ENCODE results near the gene COL19A1.
"Not testable (repeated sequence)": the region's sequence is repeated elsewhere in the genome, so short reads cannot be mapped to it uniquely, and the experiment has no call there.

Gene COL19A1

DNA sequence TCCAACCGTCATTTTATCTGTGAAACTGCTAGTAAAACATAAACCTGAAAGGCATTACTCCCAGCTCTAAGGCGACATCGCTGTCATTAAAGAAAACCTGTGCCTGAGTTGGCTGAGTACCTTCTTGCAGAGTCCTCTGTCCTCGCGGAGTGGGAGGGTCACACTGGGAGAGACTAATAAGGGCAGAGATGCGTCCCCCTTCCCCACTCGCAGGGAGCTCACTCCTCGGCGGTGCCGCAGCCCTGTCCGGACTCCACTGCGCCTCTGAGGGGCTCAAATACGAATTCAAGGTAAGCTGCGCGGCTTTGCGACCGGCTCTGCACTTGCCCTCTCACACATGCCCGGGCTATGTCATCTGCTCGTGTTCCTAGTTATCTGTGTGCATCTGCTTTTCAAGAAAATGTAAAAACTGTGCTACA is at the start of gene COL19A1:
Gene COL19A1, plus strand, starts transcription at position 206 of the 419 bp plus-strand sequence. CDS start 13,012 bp downstream, outside the sequence.
- no peak for DNase-seq

DNA sequence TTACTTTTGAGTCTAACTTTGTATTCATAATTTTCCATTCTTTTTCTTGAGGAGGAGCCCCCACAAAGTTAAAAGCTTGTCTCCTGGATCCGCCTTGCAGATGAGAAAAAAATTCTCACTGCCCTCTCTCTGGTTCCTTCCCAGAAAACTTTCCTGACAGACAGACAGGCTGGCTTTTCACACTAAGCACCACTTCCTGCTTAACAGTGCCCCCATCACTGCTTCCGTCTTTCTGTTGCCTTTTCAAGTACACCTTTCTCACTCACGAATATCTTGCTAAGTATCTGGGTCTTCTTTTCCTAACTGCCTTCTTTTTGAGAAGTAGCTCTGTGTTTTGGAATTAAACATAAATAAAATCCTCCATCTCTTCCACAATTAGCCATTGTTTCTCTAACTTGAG is 49.8 kb upstream of the COL19A1 start:
- no peak for DNase-seq

DNA sequence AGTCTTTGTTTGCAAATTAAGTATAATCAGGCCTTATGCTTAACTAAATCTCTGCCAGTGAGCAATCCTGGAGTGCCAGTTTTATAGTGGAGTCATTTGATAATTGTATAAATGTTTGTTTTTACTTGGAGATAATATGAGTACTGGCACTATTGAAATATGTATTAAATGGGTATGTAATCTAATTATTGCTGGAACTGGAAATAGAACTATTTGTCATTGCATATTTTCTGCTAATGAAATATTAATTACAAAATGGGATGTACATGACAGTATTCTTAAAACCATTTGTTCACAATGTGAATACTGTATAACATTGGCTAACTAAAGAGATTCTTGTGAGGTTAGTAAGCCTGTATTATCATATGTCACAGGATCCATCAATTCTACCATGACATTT is 49.0 kb upstream of the COL19A1 start:
- no peak for DNase-seq

- DNase-seq, result no peak
These were observed 48.0 kb upstream of the COL19A1 start for GRCh38 chr6:69818223-69818930.

DNA sequence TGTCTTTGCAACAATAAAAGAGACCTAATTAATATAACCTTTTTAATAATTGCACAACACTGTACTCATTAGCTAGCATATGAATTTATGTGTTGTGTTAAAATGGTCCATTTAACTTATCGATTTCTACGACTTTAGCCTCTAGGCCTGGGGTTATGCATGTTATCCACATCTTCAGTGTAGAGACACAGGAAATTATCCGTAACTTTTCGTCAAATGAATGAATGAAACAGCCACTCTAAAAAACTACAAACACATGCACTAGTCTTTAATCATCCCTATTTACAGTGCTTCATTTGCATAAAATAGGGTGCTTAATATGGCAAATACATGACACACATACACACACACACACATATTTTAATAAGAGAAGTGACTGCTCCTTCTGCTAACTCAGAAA is 47.2 kb upstream of the COL19A1 start:
- DNase-seq, result no peak

- DNase-seq, result no peak
These were observed 46.3 kb upstream of the COL19A1 start for GRCh38 chr6:69820018-69820417.

GRCh38 chr6:69820438-69820837 is 45.9 kb upstream of the COL19A1 start:
- DNase-seq, result no peak

DNA sequence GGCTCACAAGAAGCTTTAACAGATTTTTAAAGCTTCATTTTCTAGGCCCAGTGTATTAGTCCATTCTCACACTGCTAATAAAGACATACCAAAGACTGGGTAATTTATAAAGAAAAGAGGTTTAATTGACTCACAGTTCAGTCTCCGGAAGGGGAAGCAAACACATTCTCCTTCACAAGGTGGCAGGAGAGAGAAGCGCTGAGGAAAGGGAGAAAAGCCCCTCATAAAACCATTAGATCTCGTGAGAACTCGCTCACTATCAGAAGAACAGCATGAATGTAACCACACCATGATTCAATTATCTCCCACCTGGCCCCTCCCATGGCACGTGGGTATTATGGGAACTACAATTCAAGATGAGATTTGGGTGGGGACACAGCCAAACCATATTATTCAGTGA is 42.0 kb upstream of the COL19A1 start:
- not testable (repeated sequence) for DNase-seq

GRCh38 chr6:69825904-69826303 is 40.5 kb upstream of the COL19A1 start:
- no peak for DNase-seq

DNA sequence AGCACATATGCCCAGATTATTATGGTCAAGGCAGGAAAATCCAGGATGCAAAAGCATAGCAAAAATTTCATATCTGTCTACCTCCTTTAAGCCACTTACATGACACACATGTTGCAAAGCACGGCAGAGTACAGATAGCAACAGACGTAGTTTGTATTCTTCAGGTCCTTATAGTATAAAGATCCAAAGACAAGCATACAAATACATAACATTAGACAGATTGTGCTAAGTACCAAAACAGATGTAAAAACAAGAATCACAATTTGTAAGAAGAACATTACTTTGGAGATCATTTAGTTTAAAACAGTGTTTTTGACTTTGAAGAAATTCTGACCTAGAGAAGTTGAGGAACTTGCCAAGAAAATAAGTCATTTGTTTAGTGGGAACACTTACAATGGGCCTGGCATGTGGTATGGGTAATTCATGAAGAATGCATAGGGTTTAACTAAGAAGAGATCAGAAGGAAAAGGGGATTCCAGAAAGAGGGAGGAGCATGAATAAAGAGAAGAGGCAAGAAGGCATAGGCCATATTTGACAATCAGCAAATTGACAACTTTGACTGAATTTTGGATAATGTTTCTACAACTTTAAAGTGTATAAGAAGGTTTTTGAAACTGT is 39.0 kb upstream of the COL19A1 start:
- DNase-seq, result no peak

DNA sequence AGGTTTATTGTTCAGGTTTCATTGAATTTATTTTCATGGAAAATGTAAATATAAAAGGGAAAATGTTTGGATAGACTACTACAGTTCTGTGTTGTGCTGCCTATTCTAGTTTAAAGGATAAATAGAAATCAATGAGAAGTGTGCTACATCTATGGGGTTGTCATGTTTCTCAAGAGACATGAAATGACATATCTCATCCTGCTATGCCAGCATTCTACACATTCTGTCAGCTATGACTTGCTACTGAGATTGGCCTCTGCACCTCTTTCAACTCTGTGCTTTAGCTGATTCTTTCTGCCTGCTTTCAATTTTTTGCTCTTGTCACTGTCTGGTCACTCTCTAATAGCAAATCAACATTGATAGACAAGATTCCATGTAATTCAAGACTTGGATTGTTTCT is 33.8 kb upstream of the COL19A1 start:
- DNase-seq, result no peak

GRCh38 chr6:69835414-69836179 is 30.8 kb upstream of the COL19A1 start:
- DNase-seq, result peak in 1 of 2 experiments; percentile 19

DNA sequence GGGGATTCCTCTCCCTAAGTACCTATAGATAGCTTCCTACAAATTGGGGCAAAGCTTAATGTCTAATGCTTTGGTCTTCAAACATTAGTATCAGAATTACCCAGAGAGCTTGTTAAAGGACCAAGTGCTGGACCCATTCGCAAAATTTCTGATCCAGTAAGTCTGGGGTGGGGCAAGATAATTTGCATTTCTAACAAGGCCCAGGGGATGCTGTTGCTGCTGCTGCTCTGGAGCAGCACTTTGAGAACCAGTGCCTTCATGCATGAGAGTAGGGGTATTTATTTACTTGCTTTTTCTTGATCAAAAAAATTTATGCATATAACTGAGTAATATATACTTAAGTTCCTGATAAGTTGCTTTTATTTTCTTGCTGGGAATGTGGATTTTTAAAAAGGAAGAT is 24.5 kb upstream of the COL19A1 start:
- DNase-seq, result no peak

DNA sequence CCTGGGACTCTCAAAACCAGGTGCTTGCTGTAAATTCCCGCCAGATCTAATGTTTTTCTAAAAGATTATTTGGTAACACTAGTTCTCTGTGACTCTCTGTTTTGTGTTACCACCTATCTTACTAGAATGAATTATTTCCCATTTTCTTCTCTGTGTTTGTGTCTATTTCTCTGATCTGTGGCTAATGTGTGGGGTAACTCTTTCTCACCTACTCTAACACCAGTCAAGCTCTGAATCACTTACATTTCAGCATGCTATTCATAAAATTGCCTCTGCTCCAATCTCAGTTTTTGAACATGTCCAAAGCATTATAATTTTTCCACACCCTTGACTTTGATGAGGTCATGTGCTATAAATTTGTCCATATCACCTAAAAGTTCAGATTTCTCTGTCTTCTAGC is 23.2 kb upstream of the COL19A1 start:
- no peak for DNase-seq

- DNase-seq, result no peak
These were observed 20.0 kb upstream of the COL19A1 start for GRCh38 chr6:69846312-69846711.

DNA sequence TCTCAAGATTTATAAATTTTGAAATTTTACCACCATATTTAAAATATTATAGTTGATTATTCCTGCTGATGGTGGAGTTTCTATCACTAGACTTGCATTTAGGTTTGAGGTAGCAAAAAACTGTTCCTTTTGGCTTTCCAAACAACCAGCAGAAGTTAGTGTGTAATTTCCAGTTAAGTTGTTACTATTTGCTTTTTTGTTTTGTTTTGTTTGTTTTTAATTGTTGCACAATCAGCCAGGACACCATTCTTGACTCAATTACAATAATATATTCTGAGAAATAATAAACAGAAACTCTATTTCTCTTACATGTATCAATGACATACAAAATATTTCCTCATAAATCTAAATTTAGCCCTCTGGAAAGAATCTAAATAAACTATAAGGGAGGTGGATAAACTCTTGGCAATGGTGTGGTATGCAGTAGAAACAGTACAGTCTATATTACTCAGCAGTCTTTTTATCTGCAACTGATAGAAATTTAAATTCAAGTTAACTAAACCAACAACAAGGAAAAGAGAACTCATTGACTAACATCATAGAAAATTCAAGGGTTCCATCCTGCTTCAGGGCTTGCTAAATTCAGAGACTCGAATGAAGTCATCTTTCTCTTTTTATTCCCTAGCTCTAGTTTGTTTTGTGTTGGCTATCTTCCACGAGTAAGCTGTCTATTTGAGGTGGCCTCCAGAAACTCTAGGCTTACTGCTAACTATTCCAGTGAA is 19.4 kb upstream of the COL19A1 start:
- no peak for DNase-seq

DNA sequence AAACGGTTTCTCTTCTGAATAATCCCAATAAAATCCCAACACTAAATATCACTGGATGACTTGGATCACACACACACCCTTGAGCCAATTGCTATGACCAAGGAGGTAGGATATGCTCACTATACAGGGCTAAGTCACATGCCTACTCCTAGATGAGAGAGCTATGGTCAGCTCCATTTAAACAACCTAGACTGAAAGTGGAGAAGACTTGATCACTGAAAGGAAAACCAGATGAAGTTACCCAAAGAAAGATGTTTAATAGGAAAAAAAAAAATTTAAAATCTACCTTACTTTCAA is 18.9 kb upstream of the COL19A1 start:
- no peak for DNase-seq

- no peak for DNase-seq
These were observed 17.8 kb upstream of the COL19A1 start for GRCh38 chr6:69848552-69848951.

- DNase-seq, result no peak
These were observed 13.7 kb upstream of the COL19A1 start for GRCh38 chr6:69852706-69853105.

GRCh38 chr6:69861986-69862385 is 4.4 kb upstream of the COL19A1 start:
- no peak for DNase-seq

GRCh38 chr6:69863766-69864165 is 2.6 kb upstream of the COL19A1 start:
- DNase-seq, result no peak

DNA sequence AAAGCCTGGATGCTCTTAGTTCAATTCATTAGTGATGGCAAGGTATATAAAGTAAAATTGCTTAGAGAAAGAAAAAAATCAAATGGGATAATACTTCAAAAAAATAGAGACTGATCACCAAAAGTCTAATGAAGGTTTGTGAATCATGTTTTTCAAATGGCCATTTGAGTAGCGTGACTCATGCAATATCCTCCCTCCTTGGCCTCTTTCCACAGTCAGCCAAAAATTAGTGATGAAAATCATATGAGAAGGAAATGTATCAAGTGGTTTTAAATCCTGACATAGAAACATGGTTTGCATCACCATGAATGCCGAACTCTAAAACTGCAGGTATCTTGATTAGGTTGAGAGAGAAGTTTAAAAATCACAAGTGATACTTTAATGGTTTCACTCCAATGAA is 1.2 kb upstream of the COL19A1 start:
- DNase-seq, result no peak
